Retinal pigment epithelial cell (primary cell): Measurements from ENCODE around the gene MGMT.

Source experiments
- DNase-seq: peaks from one replicate; pipeline ENCODE4 v3.0.0-alpha.2; 2010; ENCODE audit warnings: low read depth
- H3K4me3 ChIP-seq: 2 replicates; pipeline ENCODE4 v1.5.1; 2011; ENCODE audit warnings: mild to moderate bottlenecking, low read length, control low read depth, moderate library complexity
- TF ChIP-seq, protein P1 (sequence below): conservative IDR thresholded peaks from 2 replicates; pipeline ENCODE4 v1.5.1; 2011; ENCODE audit warnings: low read depth, low read length, control low read depth, inconsistent platforms

The MGMT gene

DNA sequence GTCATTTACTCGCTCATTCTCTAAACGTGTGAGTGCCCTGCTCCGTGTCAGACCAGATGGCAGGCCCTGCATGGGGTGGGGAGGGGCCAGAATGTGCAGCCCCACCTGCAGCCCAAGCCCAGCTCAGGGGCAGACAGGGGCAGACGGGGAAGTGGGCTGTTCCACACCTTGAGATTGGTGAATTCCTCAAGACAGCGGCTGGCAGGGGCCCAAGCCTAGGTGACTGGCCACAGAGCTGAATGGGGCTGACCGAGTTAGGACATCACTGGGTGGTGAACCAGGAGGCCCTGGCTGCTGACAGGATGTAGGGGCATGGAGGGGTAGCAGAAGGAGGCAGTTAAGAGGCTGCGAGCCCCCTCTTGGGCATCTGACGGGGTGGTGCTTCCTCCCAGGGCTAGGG is 79.1 kb downstream of the MGMT start:
- H3K4me3 ChIP-seq = no peak overlapping the region
- TF ChIP-seq, protein P1, sequence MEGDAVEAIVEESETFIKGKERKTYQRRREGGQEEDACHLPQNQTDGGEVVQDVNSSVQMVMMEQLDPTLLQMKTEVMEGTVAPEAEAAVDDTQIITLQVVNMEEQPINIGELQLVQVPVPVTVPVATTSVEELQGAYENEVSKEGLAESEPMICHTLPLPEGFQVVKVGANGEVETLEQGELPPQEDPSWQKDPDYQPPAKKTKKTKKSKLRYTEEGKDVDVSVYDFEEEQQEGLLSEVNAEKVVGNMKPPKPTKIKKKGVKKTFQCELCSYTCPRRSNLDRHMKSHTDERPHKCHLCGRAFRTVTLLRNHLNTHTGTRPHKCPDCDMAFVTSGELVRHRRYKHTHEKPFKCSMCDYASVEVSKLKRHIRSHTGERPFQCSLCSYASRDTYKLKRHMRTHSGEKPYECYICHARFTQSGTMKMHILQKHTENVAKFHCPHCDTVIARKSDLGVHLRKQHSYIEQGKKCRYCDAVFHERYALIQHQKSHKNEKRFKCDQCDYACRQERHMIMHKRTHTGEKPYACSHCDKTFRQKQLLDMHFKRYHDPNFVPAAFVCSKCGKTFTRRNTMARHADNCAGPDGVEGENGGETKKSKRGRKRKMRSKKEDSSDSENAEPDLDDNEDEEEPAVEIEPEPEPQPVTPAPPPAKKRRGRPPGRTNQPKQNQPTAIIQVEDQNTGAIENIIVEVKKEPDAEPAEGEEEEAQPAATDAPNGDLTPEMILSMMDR = no peak
- DNase-seq = no peak

DNA sequence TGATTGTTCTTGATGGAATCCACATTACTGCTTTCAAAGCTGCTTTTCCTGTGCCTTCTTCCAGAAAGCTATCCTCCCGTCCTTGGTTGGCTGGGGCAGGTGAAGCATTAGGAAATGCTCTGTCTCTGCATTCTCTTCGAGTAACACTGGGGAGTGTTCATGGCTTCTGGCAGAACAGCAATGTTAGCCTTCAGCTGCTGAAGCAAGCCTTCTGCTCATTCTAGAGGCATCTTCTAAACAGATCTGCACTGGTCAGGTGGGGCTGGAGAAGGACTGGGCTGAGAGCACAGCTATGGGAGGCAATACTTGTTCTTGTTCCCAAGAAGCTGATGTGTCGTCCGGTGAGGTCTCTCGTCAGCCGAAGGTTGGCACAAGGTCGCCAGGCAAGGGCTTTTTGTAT is 80.6 kb downstream of the MGMT start:
- TF ChIP-seq, protein P1 = no peak
- no peak for DNase-seq
- no peak overlapping the region for H3K4me3 ChIP-seq

DNA sequence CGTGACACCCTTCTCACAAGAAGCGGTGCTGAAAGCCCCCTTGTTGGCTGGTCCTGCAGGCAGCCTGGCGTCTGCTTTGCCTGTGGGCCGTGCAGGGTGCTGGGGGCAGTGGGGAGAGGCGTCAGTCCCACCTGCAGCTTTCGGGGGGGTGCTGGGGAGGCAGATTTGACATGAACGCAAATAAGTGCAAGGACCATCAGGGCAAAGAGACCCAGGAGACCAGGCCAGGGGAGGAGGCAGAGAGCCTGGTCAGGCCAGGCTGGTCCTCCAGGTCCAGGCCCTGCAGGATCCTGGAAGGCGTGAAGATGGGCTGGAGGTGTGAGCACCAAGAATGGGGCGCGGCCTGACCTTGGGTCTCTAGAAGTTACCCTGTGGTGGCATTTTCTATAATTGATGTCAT is 81.6 kb downstream of the MGMT start:
- no peak for DNase-seq
- TF ChIP-seq, protein P1 = no peak
- no peak overlapping the region for H3K4me3 ChIP-seq

DNA sequence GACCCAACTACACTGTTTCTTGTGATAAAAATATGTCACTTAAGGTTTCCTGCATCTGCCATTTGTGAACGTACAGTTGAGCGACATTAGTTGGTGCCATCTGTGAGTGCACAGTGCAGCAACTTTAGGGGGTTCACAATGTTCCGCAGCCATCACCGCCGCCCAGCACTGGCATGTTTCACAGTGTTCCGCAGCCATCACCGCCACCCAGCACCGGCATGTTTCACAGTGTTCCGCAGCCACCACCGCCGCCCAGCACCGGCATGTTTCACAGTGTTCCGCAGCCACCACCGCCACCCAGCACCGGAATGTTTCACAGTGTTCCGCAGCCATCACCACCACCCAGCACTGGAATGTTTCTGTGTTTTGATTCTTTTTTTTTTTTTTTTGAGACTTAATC is 83.0 kb downstream of the MGMT start:
- no peak overlapping the region for H3K4me3 ChIP-seq
- DNase-seq = no peak
- TF ChIP-seq, protein P1 = no peak

GRCh38 chr10:129550658-129551057 is 83.6 kb downstream of the MGMT start:
- no peak for DNase-seq
- TF ChIP-seq, protein P1 = no peak
- H3K4me3 ChIP-seq = no peak overlapping the region

GRCh38 chr10:129552119-129552518 is 85.1 kb downstream of the MGMT start:
- no peak overlapping the region for H3K4me3 ChIP-seq
- TF ChIP-seq, protein P1 = no peak
- no peak for DNase-seq

DNA sequence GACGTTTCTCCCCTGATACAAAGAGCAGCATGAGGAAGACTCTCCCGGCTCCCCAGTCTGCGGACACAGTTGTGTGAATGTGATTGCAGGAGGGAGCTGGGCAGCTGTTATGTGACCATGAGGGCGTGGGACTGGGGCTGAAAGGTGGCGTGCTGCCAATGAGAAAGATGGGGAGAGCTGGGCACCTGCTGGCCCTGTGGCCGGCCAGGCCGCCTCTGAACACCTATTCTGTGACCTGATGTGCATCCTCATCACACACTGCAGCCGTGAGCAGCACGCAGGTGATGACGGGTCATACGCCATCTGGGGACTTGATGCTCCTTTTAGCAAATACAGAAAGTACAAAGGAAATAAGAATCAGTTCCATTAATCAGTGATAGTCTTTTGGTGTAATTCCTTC is 86.9 kb downstream of the MGMT start:
- TF ChIP-seq, protein P1 = no peak
- H3K4me3 ChIP-seq = no peak overlapping the region
- DNase-seq = no peak
